ENCODE data around the gene SPEM2. TPM values are rescaled to one million over a fixed set of nuclear protein-coding genes. Genes with fewer than 3 reads are reported as not detected.
A peak's percentile ranks its signal among the peaks of the same experiment; 100 is the strongest.

The SPEM2 gene
- total RNA-seq, 5 donors from 2014 or later (not counting 1 experiment from before 2014, with no cell fraction given) = not detected

DNA sequence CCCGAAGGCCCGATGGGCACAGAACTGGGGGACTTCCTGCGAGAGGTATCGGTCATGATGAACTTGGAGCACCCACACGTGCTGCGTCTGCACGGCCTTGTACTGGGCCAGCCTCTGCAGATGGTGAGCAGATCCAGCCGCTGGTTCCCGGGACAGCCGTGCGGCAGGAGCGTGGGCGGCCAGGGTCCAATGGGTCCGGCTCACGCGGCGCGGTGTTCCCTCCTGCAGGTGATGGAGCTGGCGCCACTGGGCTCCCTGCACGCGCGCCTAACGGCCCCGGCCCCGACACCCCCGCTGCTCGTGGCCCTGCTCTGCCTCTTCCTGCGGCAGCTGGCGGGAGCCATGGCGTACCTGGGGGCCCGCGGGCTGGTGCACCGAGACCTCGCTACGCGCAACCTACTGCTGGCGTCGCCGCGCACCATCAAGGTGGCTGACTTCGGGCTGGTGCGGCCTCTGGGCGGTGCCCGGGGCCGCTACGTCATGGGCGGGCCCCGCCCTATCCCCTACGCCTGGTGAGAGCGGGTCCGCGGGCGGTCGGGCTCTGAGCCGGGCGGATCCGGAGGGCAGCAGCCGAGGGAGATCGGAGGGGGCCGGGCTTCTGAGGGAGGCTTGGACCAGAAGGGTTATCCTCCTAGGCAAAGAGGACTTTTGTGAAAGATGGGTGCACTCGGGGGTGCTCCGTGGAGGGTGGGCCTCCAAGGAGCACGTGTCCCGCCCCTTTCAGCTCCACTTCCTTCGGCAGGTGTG, 41.5 kb upstream of the SPEM2 start:
- ATAC-seq (replicated peaks in 1 of 4) (peak; percentile 94 to 96 (median 95)), DNase-seq (peak; percentile 61 to 90 (median 77))
- peaks cover 0 to 24% of the 10 kb centered on the region in 2 experiments for H3K4me1 ChIP-seq (ENCODE audit: control insufficient read depth in 1 of 2, extremely low read depth in 1 of 2, insufficient read depth in 2 of 2, low read length in 2 of 2)
- H3K36me3 ChIP-seq (ENCODE audit: control insufficient read depth in 2 of 2, extremely low read depth in 1 of 2, insufficient read depth in 1 of 2, low read length in 1 of 2) = peaks cover 5 to 13% of the 10 kb centered on the region in 2 donors
- H3K4me1 Mint-ChIP-seq = peaks cover 13 to 21% (median 17%) of the 10 kb centered on the region in 3 donors
- H3K27me3 Mint-ChIP-seq = peaks cover 29 to 32% of the 10 kb centered on the region in 2 donors
- H3K27me3 ChIP-seq (replicated peaks in 1 of 2; ENCODE audit: control insufficient read depth in 2 of 2, extremely low read depth in 1 of 2, insufficient read depth in 2 of 2, low read length in 1 of 2) = peaks cover 3 to 39% of the 10 kb centered on the region in 2 experiments
- no peaks in the 10 kb centered on the region for H3K9me3 ChIP-seq
- WGBS (ENCODE audit: insufficient coverage) = 7% methylated on average over 65 of the region's 65 CpGs
- peak overlapping the region; percentile 91 to 92 for H3K27ac Mint-ChIP-seq
- peak overlapping the region; percentile 69 to 80 (median 79) for H3K4me3 Mint-ChIP-seq
- CTCF ChIA-PET = interaction anchor here in 1 of 2 donors (0.6 to 1.8 kb wide), 6 partner anchors 14 to 304 kb away, joined by 3 to 5 read pairs (median 3); partner anchors contain the start of gene ACAP1
- H3K4me3 ChIP-seq (ENCODE audit: control insufficient read depth in 1 of 2, extremely low read depth in 1 of 2, low read length in 1 of 2) = peak overlapping the region; percentile 26 to 61
- H3K27ac ChIP-seq (ENCODE audit: low read length) = peak overlapping the region; percentile 69
- POLR2A ChIA-PET = interaction anchor here (0.5 kb wide), 2 partner anchors 15 to 145 kb away, joined by 3 to 4 read pairs; no protein-coding TSS in a partner anchor
- peaks cover 3% of the 10 kb centered on the region for H3K36me3 Mint-ChIP-seq
- peaks cover 0 to 5% (median 4%) of the 10 kb centered on the region in 3 donors for H3K9me3 Mint-ChIP-seq

DNA sequence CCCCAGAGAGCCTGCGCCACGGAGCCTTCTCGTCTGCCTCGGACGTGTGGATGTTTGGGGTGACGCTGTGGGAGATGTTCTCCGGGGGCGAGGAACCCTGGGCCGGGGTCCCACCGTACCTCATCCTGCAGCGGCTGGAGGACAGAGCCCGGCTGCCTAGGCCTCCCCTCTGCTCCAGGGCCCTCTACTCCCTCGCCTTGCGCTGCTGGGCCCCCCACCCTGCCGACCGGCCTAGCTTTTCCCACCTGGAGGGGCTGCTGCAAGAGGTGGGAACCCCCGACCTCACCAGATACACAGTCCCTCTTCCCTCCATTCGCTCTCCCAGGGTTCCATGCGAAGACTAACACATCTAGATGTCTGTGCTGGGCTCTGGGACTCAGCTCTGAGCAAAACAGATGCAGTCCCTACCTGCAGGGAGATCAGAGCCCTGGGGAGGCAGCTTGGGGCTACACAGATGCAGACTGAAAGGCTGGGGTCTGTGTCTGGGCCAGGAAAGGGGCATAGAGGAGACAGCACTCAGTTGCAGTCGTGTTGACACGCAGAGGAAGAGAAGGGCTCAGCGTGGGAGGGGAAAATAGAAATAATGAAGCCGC, 40.8 kb upstream of the SPEM2 start:
- Mint-ChIP-seq H3K27ac (peak overlapping the region; percentile 91 to 92), H3K36me3 (peaks cover 5% of the 10 kb centered on the region), H3K27me3 (peaks cover 23 to 25% of the 10 kb centered on the region in 2 donors), H3K4me1 (peaks cover 15 to 22% (median 17%) of the 10 kb centered on the region in 3 donors), H3K9me3 (no peaks in the 10 kb centered on the region), H3K4me3 (peak overlapping the region; percentile 69 to 80 (median 79))
- Histone ChIP-seq H3K27me3 (replicated peaks in 1 of 2; ENCODE audit: control insufficient read depth in 2 of 2, extremely low read depth in 1 of 2, insufficient read depth in 2 of 2, low read length in 1 of 2) (peaks cover 2 to 38% of the 10 kb centered on the region in 2 experiments), H3K27ac (ENCODE audit: low read length) (peak overlapping the region; percentile 69), H3K4me3 (ENCODE audit: control insufficient read depth in 1 of 2, extremely low read depth in 1 of 2, low read length in 1 of 2) (peak overlapping the region; percentile 26 to 61), H3K4me1 (ENCODE audit: control insufficient read depth in 1 of 2, extremely low read depth in 1 of 2, insufficient read depth in 2 of 2, low read length in 2 of 2) (peaks cover 0 to 30% of the 10 kb centered on the region in 2 experiments), H3K9me3 (no peaks in the 10 kb centered on the region), H3K36me3 (ENCODE audit: control insufficient read depth in 2 of 2, extremely low read depth in 1 of 2, insufficient read depth in 1 of 2, low read length in 1 of 2) (peaks cover 7 to 20% of the 10 kb centered on the region in 2 donors)
- ChIA-PET CTCF (interaction anchor here (0.6 to 1.8 kb wide), 9 partner anchors 13 to 543 kb away, joined by 3 to 7 read pairs (median 3); partner anchors contain the start of gene ACAP1 (in 1 of the 2)), POLR2A (interaction anchor here (0.5 kb wide), 2 partner anchors 14 to 146 kb away, joined by 3 to 4 read pairs; no protein-coding TSS in a partner anchor)
- WGBS (ENCODE audit: insufficient coverage) = 52% methylated on average over 17 of the region's 23 CpGs
- DNase-seq (peak in 1 of 35 experiments; percentile 23), ATAC-seq (replicated peaks in 1 of 4) (peak in 1 of 4 experiments; percentile 1)

DNA sequence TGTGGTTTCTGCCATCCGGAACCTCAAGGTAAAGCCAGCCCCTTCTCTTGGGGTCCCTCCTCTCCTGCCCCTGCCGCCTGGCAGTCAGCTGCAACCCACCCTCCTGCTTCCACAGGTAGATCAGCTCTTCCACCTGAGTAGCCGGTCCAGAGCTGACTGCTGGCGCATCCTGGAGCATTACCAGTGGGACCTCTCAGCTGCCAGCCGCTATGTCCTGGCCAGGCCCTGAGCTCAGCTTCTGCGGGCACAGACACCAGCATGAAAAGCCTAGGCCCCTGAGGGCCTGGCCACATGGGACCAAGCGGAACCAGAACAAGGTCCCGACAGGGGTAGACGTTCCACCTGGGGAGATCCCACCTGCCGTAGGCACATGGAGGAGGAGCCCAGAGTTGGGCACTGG, 36.6 kb upstream of the SPEM2 start:
- H3K27ac ChIP-seq (ENCODE audit: low read length) = no peak overlapping the region
- no peak overlapping the region for H3K4me3 ChIP-seq (ENCODE audit: control insufficient read depth in 1 of 2, extremely low read depth in 1 of 2, low read length in 1 of 2)
- Mint-ChIP-seq H3K4me1 (peaks cover 30 to 39% (median 38%) of the 10 kb centered on the region in 3 donors), H3K36me3 (peaks cover 19% of the 10 kb centered on the region), H3K9me3 (no peaks in the 10 kb centered on the region), H3K27ac (no peak overlapping the region), H3K4me3 (no peak overlapping the region), H3K27me3 (no peaks in the 10 kb centered on the region)
- DNase-seq (no peak), ATAC-seq (replicated peaks in 1 of 4) (no peak)
- peaks cover 10 to 58% of the 10 kb centered on the region in 2 experiments for H3K4me1 ChIP-seq (ENCODE audit: control insufficient read depth in 1 of 2, extremely low read depth in 1 of 2, insufficient read depth in 2 of 2, low read length in 2 of 2)
- H3K36me3 ChIP-seq (ENCODE audit: control insufficient read depth in 2 of 2, extremely low read depth in 1 of 2, insufficient read depth in 1 of 2, low read length in 1 of 2) = peaks cover 20 to 51% of the 10 kb centered on the region in 2 donors
- H3K27me3 ChIP-seq (replicated peaks in 1 of 2; ENCODE audit: control insufficient read depth in 2 of 2, extremely low read depth in 1 of 2, insufficient read depth in 2 of 2, low read length in 1 of 2) = no peaks in the 10 kb centered on the region
- POLR2A ChIA-PET = no interaction called here
- CTCF ChIA-PET = no interaction called here
- WGBS (ENCODE audit: insufficient coverage) = 99% methylated on average over 10 of the region's 10 CpGs
- H3K9me3 ChIP-seq = no peaks in the 10 kb centered on the region

DNA sequence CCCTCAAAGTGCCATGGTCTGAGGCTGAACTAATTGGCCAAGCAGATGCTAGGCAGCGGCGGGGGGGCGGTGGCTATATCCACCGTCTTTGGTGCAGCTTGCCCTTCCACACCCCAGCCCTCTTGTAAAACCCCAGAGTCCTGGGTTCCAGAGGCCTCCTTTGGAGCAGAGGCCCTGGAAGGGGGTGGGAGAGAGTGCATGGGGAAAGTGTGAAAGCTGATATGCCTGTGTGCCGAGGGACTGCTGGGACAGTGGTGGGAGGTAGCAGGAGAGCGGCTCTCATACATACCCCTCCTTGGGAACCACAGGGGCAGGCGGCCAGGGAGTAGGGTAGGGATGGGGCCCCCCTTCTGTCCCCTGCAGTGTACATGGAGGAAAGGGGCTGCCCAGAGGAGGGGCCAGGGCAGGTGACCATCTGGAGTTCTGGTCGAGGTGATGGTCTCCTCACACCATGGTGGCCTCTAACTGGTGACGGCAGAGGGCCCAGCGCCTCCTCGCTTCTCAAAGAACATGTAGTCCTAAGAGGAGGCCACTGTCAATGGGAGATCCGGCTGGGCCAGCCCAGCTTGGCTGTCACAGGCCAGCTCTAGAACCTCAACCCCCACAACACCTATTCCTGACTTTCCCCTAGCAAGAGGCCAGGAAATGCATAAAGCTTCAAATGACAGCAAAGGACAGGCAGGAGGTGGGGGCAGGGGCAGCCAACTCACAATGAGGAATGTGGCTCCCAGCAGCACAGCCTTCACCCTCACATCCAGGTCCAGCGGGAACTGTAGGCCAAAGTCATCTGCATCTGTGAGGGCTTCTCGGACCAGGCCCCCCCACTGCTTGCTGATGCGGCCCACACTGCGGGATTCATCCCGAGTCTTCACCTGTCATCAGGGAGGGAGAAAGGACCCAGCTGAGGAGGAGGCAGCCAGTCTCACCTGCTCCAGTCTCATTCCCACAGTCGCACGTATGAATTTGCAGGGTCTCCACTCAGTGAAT, 35.2 kb upstream of the SPEM2 start:
- ChIA-PET POLR2A (interaction anchor here in 1 of 2 donors (0.7 kb wide), 1 partner anchor 54 kb away, joined by 3 read pairs; the partner anchor contains the start of gene ACAP1), CTCF (interaction anchor here in 1 of 2 donors (0.6 kb wide), 1 partner anchor 127 kb away, joined by 4 read pairs; no protein-coding TSS in a partner anchor)
- peaks cover 19% of the 10 kb centered on the region for H3K36me3 Mint-ChIP-seq
- H3K4me1 Mint-ChIP-seq = peaks cover 31 to 41% (median 39%) of the 10 kb centered on the region in 3 donors
- ATAC-seq (replicated peaks in 1 of 4) = no peak
- H3K9me3 ChIP-seq = no peaks in the 10 kb centered on the region
- H3K4me1 ChIP-seq (ENCODE audit: control insufficient read depth in 1 of 2, extremely low read depth in 1 of 2, insufficient read depth in 2 of 2, low read length in 2 of 2) = peaks cover 10 to 55% of the 10 kb centered on the region in 2 experiments
- 97% methylated on average over 9 of the region's 19 CpGs for WGBS (ENCODE audit: insufficient coverage)
- no peak overlapping the region for H3K27ac Mint-ChIP-seq
- no peak overlapping the region for H3K27ac ChIP-seq (ENCODE audit: low read length)
- peaks cover 20 to 51% of the 10 kb centered on the region in 2 donors for H3K36me3 ChIP-seq (ENCODE audit: control insufficient read depth in 2 of 2, extremely low read depth in 1 of 2, insufficient read depth in 1 of 2, low read length in 1 of 2)
- DNase-seq = no peak
- H3K27me3 ChIP-seq (replicated peaks in 1 of 2; ENCODE audit: control insufficient read depth in 2 of 2, extremely low read depth in 1 of 2, insufficient read depth in 2 of 2, low read length in 1 of 2) = no peaks in the 10 kb centered on the region
- H3K4me3 Mint-ChIP-seq = no peak overlapping the region
- H3K4me3 ChIP-seq (ENCODE audit: control insufficient read depth in 1 of 2, extremely low read depth in 1 of 2, low read length in 1 of 2) = no peak overlapping the region
- H3K9me3 Mint-ChIP-seq = no peaks in the 10 kb centered on the region
- no peaks in the 10 kb centered on the region for H3K27me3 Mint-ChIP-seq

DNA sequence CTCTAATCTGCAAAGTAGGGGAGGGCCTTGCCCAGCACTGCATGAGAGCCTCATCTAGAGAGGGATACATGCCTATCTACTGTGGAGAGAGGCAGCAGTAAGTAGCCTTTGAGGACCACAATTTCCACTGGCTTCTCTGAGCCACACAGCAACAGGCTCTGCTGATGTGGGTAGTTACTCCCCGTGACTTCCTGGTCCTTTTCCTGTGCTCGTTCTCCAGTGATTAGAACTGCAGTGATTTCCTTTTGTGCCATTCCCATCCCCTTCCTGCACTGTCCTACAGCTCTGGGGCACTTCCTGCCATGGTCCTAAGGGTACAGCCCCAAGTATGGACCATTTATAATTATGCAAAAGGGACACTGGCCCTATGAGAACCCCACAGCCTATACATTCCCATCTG, 34.1 kb upstream of the SPEM2 start:
- Histone ChIP-seq H3K27ac (ENCODE audit: low read length) (no peak overlapping the region), H3K36me3 (ENCODE audit: control insufficient read depth in 2 of 2, extremely low read depth in 1 of 2, insufficient read depth in 1 of 2, low read length in 1 of 2) (peaks cover 20 to 51% of the 10 kb centered on the region in 2 donors), H3K27me3 (replicated peaks in 1 of 2; ENCODE audit: control insufficient read depth in 2 of 2, extremely low read depth in 1 of 2, insufficient read depth in 2 of 2, low read length in 1 of 2) (no peaks in the 10 kb centered on the region), H3K4me1 (ENCODE audit: control insufficient read depth in 1 of 2, extremely low read depth in 1 of 2, insufficient read depth in 2 of 2, low read length in 2 of 2) (peaks cover 10 to 57% of the 10 kb centered on the region in 2 experiments), H3K9me3 (no peaks in the 10 kb centered on the region), H3K4me3 (ENCODE audit: control insufficient read depth in 1 of 2, extremely low read depth in 1 of 2, low read length in 1 of 2) (no peak overlapping the region)
- H3K27ac Mint-ChIP-seq = peak overlapping the region in 1 of 2 donors; percentile 76
- 37% methylated on average over 2 of the region's 2 CpGs for WGBS (ENCODE audit: insufficient coverage)
- POLR2A ChIA-PET = interaction anchor here in 1 of 2 donors (0.7 kb wide), 1 partner anchor 55 kb away, joined by 3 read pairs; the partner anchor contains the start of gene ACAP1
- CTCF ChIA-PET = interaction anchor here in 1 of 2 donors (0.5 kb wide), 1 partner anchor 182 kb away, joined by 3 read pairs; no protein-coding TSS in a partner anchor
- H3K9me3 Mint-ChIP-seq = no peaks in the 10 kb centered on the region
- peaks cover 19% of the 10 kb centered on the region for H3K36me3 Mint-ChIP-seq
- DNase-seq (no peak), ATAC-seq (replicated peaks in 1 of 4) (no peak)
- H3K4me1 Mint-ChIP-seq = peaks cover 32 to 43% (median 41%) of the 10 kb centered on the region in 3 donors
- H3K27me3 Mint-ChIP-seq = no peaks in the 10 kb centered on the region
- H3K4me3 Mint-ChIP-seq = peak overlapping the region in 2 of 3 donors; percentile 37 to 75
